HG03442 (cell line): ENCODE measurements around the gene CHST8.
"Not testable (repeated sequence)": the region's sequence is repeated elsewhere in the genome, so short reads cannot be mapped to it uniquely, and the experiment has no call there.

Experiments
- ATAC-seq: cut with Tn5 transposase; IDR thresholded peaks from one replicate; pipeline ENCODE4 v1.9.1; 2021; ENCODE audit warnings: mild to moderate bottlenecking, moderate library complexity; ENCODE audit not compliant: unreplicated experiment

Gene CHST8

GRCh38 chr19:33621811-33622504 lies at the start of gene CHST8:
CHST8 (plus strand) TSS chr19:33621953; CDS start chr19:33689262, 67,309 bp downstream.
- no peak for ATAC-seq

DNA sequence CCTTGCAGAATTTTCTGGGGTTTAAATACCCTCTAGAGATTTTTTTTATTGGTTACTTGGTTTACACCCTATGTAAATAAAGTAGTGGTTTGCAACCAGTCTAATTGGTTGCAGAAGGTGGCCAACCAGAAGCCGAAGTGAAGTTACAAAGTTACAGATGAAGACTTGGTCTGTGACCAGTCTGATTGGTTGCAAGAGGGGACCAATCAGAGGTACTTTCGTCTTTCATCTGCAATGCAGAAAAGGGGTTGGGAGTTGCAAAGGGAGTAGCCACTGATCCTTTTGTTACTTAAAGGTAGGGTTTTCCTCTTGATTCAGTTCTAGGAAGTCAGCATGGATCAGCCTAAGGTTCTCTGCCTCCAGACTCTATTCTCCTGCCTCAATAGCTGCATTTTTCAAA lies 48.8 kb upstream of the CHST8 start:
- no peak for ATAC-seq

GRCh38 chr19:33574824-33575223 lies 46.9 kb upstream of the CHST8 start:
- ATAC-seq: no peak

DNA sequence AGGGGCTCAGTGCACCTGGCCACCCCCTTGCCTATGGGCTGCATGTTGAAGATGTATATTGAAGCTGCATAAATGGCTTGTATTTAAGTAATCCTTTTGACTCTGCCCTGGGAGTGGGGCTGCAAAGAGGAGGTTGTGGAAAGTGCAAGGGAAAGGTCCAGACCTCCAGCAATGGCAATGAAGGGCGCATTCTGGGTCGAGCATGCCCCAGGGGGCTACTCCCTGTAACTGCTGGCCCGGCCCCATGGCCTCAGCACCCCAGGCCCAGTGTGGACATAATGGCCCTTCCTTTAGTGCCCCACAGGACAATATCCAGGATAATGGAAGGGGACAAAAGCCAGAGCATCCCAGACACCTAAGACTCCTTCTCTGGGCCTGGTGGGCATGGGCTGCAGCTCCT lies 43.1 kb upstream of the CHST8 start:
- no peak for ATAC-seq

- no peak for ATAC-seq
These were observed 41.6 kb upstream of the CHST8 start for GRCh38 chr19:33580026-33580644.

DNA sequence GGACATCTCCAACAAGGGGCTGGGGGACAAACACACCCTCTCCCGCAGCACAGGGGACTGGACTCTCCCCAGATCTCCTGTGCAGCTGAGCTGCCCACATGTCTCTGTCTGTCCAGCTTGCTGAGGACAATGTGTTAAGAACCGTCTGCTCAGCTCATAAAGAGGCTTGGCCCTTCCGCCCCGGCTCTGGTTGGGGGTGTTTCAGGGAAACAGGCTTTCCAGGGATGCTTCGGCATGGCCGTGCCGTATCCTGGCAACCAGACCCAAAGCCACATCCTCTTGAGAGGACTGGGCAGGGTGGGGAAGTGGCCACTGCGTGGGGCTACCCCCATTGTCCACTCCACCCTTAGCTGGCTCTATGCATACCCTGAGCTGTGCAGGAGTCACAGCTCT lies 41.1 kb upstream of the CHST8 start:
- ATAC-seq: no peak

DNA sequence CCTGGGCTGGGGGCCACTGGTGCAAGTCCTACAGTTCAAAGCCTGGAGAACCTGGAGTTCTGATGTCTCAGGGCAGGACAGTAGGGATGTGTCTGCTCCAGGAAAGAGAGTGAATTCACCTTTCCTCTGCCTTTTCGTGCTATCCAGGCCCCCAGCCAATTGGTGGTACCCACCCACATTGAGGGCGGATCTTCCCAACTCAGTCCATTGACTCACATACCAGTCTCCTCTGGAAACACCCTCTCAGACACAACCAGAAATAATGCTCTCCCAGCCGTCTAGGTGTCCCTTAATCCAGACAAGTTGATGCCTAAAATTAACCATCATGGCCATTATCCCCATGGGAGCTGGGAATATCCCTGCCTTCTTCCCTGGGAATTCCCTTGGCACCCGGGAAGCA lies 38.8 kb upstream of the CHST8 start:
- no peak for ATAC-seq

DNA sequence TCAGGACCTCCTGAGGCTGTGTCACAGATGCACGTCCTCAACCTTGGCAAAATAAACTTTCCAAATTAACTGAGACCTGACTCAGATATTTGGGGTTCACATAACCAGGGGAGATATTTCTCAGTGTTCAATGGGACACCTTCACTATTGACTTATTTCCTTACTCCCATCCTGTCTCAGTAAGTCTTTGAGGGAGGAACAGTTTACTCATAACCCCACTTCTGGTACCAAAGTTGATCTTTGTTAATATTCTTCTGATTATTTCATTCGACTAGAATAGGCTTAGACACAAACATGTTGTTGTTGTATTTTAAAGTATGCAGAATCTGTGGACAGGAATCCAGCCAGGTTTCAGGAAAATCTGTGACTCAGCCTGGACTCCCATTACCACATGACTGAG lies 34.6 kb upstream of the CHST8 start:
- ATAC-seq: no peak

- no peak for ATAC-seq
These were observed 31.5 kb upstream of the CHST8 start for GRCh38 chr19:33590224-33590623.

- no peak for ATAC-seq
These were observed 26.0 kb upstream of the CHST8 start for GRCh38 chr19:33595783-33596182.

DNA sequence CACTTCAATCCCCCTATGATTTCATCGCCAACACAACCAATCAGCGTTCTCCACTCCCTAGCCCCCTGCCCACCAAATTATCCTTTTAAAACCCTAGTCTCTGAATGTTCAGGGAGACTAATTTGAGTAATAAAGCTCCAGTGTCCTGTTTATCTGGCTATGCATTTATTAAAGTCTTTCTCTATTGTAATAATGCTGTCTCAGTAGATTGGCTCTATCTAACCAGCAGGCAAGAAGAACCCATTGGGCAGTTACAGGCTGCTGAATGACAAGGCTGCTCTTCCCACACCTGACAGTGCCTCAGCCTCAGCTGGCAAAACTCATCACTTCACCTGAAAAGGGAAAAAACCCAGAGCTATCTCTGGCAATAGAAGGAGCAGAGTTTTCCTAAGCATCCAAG lies 20.2 kb upstream of the CHST8 start:
- ATAC-seq: no peak

DNA sequence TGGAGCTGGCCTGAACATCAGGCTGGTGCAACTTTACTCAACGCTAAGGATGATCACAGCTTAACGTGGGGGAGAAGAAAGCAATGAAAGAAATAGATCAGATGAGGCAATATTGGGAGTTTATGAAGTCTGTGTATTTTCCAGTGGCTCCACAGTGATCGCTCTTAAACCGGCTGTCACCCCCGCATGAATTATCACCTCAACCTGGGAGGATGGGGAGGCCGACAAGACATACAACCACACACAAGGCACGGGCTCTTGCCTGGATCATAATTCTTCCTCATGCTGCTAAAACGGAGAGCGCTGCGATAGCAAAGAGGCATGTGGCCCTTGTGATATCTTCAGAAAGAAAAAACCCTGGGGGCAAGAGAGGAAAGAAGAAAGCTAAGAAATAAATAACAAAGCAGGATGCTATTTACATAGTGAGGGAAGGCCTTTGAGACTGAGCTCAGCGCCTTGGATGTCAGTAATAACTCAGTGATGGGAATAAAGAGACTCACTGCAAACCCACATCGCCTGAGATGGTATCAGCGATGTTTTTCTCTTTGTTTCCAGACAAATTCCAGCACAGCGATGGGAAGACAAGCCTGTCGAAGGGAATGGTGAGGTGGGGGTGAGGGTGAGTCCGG lies 19.1 kb upstream of the CHST8 start:
- no peak for ATAC-seq

DNA sequence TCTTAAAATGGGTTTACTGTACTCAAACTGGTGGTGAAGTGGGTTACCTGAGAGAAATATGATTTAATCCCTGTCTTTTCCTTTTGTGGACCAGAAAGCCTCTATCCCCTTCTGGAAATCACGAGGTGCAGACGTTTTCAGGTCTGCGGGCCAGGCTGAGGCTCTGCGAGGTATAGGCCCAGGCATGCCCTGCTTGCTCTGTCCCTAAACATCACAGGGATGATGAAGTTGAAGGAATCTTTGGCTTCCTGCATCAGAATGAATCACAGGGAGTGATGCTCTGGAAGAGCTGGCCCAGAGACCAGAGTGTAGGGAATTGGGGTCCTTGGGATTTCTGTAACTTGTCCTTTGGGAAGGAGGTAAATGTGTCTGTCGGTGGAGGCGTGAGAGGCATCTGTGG lies 18.4 kb upstream of the CHST8 start:
- ATAC-seq: no peak

GRCh38 chr19:33604651-33605050 lies 17.1 kb upstream of the CHST8 start:
- ATAC-seq: no peak

- ATAC-seq: not testable (repeated sequence)
These were observed 15.9 kb upstream of the CHST8 start for GRCh38 chr19:33605803-33606295.

DNA sequence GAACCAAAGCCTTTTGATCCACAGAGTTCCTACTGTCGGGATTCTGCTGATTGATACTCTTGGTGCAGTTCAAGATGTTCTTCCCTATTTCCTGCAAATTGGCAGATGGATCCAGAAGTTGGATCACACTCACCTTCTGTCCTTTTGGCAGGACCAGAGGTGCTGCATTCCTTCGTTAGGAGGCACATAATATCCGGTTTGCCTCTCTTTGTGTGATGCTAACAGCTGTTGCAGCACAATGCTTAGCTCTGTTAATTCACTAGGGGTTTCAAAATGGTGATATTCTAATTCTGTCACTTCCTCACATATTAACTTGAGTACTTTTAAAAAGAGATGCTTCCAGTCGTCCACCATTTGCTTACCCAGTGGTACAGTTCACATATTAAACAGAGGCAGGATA lies 15.2 kb upstream of the CHST8 start:
- no peak for ATAC-seq

- ATAC-seq: no peak
These were observed 12.4 kb upstream of the CHST8 start for GRCh38 chr19:33609353-33609752.

DNA sequence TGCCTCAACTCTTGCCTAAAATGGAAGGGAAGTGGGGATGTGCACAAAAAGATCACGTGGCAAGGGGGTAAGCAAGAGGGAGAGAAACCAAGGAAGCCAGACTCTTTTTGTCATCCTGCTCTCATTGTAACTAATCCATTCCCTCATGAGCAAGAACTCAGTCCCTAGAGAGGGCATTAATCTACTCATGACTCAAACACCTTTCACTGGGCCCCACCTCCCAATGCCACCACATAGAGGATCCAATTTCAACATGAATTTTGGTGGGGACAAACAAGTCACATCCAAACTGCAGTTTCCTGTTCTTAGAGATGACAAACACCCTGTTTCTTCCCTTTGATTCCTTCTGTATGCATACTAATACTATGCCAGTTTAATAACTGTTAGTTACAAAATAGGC lies 11.2 kb upstream of the CHST8 start:
- no peak for ATAC-seq

GRCh38 chr19:33612928-33613619 lies 8.7 kb upstream of the CHST8 start:
- no peak for ATAC-seq

DNA sequence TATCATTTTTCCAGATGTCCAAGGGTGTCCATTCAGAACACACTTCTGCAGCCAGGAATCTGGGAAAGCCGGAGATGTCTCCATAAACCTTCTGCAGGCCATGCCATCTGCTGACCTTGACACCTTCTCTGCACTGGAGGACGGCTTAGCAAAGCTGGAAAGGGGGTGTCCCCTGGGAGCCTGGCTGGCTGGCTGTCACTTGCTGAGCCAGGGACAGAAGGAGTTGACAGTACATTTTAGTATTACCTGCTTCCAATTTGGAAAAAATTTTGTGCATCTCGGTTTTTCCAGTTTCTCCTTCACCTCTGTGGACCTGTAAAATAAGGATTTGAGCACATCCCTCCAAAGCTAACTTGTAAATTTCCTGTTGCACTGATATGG lies 8.1 kb upstream of the CHST8 start:
- ATAC-seq: no peak

DNA sequence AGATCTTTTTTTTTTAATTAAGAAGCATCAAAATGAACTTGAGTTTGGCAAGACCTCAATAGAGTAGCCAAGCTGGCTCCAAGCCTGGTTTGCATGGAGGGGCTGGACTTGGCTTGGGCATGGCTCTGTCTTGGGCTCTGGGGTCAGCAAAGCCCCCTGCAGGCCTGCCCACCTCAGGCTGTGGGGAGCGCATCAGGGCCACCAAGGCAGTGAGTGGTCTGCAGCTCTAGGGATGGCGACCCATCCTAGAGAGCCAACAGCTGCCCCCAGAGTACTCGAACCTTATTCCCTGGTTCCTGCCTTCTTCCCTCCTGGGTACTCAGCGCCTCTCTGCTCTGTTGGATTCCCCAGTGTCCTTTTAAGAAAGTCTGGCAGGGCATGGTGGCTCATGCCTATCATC lies 5.4 kb upstream of the CHST8 start:
- no peak for ATAC-seq

DNA sequence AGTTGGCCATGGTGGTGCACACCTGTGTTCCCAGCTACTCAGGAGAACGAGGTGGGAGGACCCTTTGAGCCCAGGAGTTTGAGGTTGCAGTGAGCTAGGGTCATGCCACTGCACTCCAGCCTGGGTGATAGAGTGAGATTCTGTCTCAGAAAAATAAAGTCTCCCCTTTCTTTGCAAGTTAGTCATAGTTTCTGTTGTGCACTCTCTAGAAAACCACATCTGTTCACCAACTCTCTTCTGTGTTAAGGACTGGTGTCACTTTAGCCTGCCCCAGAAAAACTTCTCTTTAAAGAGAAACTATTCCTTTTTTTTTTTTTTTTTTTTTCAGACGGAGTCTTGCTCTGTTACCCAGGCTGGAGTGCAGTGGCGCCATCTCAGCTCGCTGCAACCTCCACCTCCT lies 4.9 kb upstream of the CHST8 start:
- ATAC-seq: no peak
